ENCODE data around the gene FKBP2.

Gene FKBP2

GRCh38 chr11:64249563-64250414 lies 8.9 kb downstream of the FKBP2 start:
- DNase-seq (ENCODE audit: low spot score): no peak

GRCh38 chr11:64250415-64251015 lies 9.6 kb downstream of the FKBP2 start:
- DNase-seq (ENCODE audit: low spot score): no peak

GRCh38 chr11:64251016-64251752 lies 10.3 kb downstream of the FKBP2 start, which contains the start of gene PLCB3:
PLCB3 (plus strand) TSS chr11:64251530; CDS start chr11:64251650, 120 bp downstream.
- peak; percentile 70 for DNase-seq (ENCODE audit: low spot score)

DNA sequence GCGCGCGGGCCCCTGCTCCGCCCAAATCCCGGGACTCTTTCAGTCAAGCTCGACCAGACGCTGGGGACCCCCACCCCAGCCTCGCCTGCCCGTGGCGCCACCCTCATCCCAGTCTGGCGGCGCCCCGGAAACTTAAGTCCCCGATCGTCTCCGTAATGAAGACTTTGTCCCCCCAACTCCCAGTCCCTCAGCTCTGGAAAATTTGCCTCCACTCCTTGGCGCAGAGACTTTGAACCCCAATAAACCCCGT lies 10.8 kb downstream of the FKBP2 start:
- no peak for DNase-seq (ENCODE audit: low spot score)

DNA sequence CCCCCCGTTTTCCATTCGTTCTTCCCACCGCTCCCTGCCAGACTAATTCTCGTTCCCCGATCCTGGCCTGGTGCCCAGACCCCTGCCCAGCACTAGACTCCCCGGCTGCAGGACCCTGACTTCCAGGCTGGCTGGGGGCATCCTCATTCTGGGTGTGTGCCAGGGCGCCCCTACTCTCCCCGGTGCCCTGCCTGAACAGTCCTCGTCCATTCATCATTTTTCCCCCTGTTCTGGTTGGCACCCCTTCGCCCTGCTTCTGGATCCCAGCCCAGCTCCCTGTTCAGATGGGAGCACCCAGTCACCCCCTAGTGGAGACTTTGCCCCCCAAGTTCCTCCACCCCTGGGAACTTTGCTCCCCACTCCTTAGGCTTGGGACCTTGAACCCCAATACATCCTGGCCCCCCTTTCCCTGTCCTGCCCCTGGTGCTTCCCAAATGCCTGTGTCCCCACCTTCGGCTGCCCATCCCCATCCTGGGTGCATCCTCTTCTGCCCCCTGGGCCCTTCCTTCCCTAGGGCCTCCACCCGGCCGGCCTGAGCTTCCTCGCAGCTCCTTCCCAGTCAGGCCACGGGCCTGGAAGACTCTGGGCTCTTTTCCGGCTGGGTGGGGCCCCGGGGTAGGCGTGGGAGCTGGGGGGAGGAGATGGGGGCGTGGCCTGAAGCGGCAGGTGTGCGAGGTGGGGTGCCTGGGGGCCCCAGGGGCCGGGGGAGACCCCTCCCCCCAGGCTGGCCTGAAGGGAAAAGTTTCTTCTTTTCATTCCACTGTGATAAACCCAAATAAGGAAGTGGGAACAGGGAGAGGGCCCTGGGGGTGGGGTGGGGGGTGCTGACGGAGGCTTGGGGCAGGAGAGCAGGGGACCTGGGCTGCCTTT lies 11.3 kb downstream of the FKBP2 start:
- DNase-seq (ENCODE audit: low spot score): no peak

- no peak for DNase-seq (ENCODE audit: low spot score)
Measured at GRCh38 chr11:64253043-64253442, 12.1 kb downstream of the FKBP2 start.

DNA sequence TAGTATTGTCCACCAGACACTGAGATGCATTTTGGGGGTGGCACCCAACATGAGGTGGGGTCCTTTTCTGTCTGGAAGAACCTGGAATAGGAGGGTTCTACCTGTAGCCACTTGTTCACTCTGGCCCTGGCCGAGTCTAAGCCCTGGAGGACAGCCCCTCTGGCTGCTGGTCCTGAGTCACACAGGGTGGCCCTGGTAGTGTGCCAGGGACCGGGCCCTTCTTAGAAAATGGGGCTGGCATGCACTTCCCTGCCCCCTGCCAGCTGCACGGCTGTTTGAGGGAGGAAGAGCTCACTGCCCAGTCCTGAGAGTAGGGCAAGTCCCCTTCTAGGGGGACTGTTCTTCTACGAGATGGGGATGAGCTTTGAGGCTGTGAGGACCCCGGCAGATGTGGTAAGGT lies 12.6 kb downstream of the FKBP2 start:
- no peak for DNase-seq (ENCODE audit: low spot score)

GRCh38 chr11:64254326-64254725 lies 13.4 kb downstream of the FKBP2 start:
- DNase-seq (ENCODE audit: low spot score): no peak

DNA sequence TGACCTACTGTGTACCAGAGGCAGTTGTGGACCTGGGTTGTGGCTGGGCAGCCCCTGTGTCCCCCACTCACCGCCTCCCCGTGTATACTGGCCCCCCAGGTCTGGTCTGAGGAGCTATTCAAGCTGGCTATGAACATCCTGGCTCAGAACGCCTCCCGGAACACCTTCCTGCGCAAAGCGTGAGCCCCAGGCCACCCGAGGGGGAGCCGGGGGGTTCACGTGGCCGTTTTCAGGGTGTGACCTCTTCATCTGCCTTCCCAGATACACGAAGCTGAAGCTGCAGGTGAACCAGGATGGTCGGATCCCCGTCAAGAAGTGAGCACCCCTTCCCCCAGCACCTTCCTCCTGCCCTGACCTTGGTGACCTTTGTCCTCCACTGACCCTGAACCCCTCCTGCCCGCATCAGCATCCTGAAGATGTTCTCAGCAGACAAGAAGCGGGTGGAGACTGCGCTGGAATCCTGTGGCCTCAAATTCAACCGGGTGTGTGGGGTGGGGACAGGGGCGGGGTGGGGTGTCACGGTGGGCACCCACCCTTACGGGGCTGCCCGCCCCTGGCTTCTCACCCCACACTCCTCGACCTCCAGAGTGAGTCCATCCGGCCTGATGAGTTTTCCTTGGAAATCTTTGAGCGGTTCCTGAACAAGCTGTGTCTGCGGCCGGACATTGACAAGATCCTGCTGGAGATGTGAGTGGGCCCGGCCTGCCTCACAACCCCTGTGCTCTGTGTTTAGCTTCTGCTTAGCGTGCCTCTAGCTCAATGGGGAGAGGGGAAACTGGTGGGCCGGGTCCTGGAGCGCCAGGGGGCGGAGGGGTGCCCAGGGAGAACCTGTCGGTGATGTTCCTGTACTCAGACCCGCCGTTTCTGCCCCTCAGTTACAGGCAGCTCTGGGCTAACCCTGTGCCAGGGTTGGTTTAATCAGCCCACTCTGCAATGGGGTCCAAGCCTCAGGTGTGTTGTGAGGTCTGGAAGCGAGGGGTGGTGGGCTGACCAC lies 14.5 kb downstream of the FKBP2 start:
- DNase-seq (ENCODE audit: low spot score): no peak

DNA sequence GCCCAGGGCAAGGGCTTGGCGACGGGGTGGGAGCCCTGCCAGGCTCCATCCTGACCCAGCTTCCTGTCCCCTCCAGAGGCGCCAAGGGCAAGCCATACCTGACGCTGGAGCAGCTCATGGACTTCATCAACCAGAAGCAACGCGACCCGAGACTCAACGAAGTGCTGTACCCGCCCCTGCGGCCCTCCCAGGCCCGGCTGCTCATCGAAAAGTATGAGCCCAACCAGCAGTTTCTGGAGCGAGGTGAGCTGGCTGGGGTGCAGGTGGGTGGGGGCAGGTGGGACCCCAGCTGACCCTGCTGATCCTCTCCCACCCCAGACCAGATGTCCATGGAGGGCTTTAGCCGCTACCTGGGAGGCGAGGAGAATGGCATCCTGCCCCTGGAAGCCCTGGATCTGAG lies 15.4 kb downstream of the FKBP2 start:
- DNase-seq (ENCODE audit: low spot score): no peak

GRCh38 chr11:64258356-64258755 lies 17.5 kb downstream of the FKBP2 start:
- DNase-seq (ENCODE audit: low spot score): no peak

- DNase-seq (ENCODE audit: low spot score): no peak
Measured at GRCh38 chr11:64258946-64259532, 18.1 kb downstream of the FKBP2 start.

GRCh38 chr11:64259533-64260067 lies 18.7 kb downstream of the FKBP2 start:
- no peak for DNase-seq (ENCODE audit: low spot score)

DNA sequence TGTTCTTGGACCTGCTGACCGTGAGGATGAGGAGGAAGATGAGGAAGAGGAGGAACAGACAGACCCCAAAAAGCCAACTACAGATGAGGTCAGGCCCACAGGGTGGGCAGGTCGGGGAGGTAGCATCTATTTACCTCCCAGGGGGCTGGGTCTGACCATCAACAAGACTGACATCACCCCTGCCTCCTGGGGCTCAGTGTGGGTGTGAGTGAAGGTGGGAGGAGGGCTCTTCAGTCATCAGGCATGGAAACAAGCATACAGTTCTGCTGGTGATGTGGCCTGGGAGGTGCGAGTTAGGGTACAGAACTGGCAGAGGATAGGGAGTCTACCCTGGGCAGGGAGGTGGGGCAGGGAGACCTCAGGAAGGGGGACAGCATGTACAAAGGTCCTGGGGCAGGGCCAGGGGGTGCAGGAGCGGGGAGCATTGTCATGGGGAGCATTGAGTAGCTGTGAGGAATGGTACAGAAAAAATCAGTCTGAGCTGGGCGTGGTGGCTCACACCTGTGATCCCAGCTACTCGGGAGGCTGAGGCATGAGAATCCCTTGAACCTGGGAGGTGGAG lies 19.3 kb downstream of the FKBP2 start:
- DNase-seq (ENCODE audit: low spot score): no peak

DNA sequence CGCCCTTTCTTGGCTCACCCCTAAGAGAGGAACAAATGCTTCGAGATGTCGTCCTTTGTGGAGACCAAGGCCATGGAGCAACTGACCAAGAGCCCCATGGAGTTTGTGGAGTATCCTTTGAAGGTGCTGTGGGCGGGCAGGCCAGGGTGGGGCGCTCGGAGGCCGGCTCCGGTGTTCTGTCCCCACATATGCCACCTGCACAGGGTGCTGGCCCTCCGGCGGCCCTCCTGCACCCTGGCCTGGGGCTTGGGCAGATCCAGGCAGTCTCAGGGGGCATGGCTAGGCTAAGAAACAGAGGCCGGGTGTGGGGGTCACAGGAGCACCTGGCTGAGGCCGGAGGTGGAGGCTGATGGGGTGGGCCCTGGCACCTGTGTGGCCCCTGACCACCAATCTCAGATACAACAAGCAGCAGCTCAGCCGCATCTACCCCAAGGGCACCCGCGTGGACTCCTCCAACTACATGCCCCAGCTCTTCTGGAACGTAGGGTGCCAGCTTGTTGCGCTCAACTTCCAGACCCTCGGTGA lies 20.7 kb downstream of the FKBP2 start:
- DNase-seq (ENCODE audit: low spot score): no peak

DNA sequence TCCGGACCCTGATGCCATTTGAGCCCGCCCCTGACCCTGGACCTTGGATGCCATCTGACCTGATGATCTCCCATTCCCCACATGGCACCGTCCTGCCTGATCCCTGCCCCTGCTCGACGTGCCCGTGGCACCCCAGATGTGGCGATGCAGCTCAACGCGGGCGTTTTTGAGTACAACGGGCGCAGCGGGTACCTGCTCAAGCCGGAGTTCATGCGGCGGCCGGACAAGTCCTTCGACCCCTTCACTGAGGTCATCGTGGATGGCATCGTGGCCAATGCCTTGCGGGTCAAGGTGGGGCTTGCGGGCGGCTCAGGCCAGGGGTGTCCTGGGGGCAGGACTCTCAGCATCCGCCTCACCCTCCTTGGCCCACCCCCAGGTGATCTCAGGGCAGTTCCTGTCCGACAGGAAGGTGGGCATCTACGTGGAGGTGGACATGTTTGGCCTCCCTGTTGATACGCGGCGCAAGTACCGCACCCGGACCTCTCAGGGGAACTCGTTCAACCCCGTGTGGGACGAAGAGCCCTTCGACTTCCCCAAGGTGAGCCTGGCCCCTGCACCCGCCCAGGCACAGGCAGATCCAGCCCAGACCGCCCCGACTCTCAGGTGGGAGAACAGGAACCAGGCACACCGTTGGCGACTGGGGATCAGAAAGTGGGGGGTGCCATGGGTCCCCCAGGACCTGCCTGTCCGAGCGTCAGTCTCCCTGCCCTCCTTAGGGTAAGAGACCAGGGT lies 21.5 kb downstream of the FKBP2 start:
- no peak for DNase-seq (ENCODE audit: low spot score)

DNA sequence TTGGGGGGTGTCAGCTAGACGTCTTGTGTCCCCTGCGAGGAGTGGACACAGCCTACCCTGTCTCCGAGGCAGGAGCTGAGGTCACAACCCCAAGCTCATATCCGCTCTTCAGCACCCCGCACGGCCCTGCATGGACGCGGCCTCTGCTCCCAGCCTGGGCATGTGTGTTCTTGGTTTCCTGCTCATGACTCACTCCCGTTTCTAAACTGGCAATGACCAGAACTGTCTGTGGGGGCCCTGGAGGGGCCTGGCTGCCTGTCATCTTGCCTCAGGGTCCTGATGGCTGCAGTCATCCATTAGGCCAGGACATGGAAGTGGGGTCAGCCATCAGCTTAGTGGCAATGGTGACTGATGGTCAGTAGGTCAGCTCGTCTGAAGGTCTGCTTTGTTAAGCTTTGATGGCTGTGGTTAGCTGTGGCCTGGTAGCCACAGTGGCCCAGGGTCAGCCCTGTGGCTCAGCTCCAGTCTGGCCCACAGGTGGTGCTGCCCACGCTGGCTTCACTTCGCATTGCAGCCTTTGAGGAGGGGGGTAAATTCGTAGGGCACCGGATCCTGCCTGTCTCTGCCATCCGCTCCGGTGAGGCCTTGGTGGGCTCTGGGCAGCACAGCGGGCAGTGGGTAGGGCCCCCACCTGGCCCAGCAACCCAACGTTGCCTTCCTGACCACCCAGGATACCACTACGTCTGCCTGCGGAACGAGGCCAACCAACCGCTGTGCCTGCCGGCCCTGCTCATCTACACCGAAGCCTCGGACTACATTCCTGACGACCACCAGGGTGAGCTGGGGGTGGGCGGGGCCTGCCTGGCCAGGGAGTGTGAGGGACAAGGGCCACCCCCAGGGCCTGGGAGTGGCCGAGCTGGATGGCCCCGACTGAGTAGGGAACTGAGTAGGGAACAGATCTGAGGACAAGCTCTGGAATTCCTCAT lies 22.4 kb downstream of the FKBP2 start:
- DNase-seq (ENCODE audit: low spot score): no peak

- DNase-seq (ENCODE audit: low spot score): no peak
Measured at GRCh38 chr11:64263947-64264317, 23.0 kb downstream of the FKBP2 start.

Measured in HuH-7 (cell line).